Retina (tissue), 1 donor: Measurements from ENCODE around the gene MGMT.

ENCODE experiments used
- DNase-seq: peaks from one replicate; pipeline ENCODE4 v3.0.0-alpha.2; 2016

Gene MGMT

GRCh38 chr10:129815898-129816655 is 349.0 kb downstream of the MGMT start:
- no peak for DNase-seq

- DNase-seq: no peak
Observed at GRCh38 chr10:129816656-129817045, 349.6 kb downstream of the MGMT start.
